ENCODE measurements around the gene PTPN21.

PTPN21 gene

DNA sequence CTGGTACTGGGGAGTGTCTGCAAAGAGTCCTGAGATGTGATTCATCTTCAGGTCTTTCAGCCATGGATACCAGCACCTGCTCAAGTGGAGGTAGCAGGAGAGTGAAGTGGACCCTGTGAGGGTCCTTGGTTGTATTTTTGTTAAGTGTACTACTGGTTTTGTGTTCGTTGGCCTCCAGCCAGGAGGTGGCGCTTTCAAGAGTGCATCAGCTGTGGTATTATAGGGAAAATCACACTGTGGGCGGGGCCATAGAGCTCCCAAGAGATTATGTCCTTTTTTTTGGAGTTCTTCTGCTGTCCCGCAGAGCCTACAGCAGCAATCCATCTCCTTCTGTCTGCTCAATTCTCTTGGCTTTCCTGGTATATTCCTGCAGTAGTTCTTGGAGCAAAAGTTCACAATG lies 102.6 kb downstream of the PTPN21 start:
- DNase-seq = no peak

DNA sequence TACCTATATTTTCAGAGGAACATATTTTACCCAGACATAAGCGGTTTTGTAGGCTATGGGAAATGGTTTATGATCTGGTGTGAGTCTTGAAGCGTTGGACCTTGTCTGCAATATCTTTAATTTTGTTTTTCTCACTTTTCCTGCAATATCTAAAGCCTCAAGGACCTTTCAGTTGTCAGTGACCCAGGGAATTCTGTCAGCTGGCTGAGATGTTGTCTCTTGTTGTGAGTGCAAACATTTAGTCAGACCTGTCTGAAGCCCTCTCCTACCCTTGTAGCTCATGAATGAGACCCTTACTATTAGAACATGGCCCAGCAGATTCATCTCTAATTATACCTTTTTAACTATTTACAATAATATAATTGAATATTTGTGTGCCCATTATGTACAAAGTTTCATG lies 115.7 kb downstream of the PTPN21 start:
- no peak for DNase-seq

DNA sequence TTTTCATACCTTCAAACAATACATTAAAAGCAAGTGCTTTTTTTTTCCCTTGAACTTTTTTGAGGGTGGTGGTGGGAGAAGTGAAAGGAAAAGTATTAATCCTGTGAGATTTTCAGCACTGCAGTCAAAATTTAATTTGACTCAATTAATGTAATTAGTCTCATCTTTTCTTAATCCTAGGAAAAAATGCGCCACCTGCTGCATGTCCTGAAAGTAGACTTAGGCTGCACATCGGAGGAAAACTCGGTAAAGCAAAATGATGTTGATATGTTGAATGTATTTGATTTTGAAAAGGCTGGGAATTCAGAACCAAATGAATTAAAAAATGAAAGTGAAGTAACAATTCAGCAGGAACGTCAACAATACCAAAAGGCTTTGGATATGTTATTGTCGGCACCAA lies 117.1 kb downstream of the PTPN21 start:
- DNase-seq = no peak

DNA sequence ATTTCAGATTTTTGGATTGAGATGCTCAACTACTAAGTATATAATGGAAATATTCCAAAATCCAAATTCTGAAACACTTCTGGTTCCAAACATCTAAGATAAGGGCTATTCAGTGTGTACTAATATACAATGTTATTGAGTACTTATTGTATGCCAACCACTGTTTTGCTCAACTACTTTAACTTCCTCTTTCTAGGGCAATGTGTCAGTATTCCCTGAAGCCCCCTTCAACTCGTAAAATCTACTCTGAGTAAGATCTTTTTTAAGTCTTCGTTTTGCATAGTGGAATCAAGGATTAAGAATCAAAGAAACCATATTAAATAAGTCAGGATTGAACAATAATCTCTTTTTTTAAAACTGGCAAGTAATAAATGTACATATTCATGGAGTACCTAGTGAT lies 123.8 kb downstream of the PTPN21 start:
- DNase-seq = no peak

DNA sequence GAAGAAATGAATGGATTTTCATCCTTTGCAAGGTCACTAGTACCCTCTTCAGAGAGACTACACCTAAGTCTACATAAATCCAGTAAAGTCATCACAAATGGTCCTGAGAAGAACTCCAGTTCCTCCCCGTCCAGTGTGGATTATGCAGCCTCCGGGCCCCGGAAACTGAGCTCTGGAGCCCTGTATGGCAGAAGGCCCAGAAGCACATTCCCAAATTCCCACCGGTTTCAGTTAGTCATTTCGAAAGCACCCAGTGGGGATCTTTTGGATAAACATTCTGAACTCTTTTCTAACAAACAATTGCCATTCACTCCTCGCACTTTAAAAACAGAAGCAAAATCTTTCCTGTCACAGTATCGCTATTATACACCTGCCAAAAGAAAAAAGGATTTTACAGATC lies 128.5 kb downstream of the PTPN21 start:
- DNase-seq = no peak

DNA sequence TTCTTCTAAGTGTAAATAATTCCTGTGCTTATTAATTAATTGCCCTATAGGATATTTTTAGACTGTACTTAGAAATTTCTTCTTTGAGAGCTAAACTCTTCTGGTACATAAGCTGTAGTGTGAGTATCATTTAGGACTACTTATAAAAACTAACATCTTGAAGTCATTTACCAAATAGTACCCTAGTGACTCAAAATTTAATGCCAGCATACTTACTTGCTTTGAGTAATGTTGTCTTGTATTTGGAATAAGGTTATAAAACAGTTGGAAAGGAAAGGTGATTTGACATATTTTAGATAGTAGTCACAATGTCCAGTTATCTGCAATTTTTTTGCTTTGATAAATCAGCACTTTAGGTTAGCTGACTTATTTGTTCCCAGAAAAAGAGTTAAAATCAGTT lies 130.2 kb downstream of the PTPN21 start:
- no peak for DNase-seq

DNA sequence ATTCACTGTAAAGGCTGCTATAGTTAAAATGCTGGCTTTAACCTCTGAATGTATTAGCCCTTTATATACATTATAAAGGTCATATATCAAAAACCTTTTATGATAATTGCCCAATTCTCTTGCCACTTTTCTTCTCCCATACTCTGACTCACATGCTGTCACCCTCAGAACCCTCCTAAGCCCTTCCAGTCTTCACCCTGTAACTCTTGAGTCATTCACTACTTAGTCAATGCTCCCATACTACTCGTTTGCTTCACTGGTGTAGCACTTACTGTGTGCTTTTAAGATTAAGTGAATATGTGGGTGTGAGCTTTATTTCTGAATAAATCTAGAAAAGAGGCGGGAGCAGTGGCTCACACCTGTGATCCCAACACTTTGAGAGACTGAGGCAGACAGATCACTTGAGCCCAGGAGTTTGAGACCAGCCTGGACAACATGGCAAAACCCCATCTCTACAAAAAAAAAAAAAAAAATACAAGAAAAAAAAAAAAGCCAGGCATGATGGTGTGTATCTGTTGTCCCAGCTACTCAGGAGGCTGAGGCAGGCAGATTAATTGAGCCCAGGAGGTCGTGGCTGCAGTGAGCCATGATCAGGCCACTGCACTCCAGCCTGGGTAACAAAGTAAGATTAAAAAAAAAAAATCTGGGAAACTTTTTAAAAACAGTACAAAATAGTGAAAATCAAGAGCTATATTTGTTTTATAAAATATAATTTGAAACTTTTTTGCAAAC lies 131.7 kb downstream of the PTPN21 start:
- DNase-seq = no peak

DNA sequence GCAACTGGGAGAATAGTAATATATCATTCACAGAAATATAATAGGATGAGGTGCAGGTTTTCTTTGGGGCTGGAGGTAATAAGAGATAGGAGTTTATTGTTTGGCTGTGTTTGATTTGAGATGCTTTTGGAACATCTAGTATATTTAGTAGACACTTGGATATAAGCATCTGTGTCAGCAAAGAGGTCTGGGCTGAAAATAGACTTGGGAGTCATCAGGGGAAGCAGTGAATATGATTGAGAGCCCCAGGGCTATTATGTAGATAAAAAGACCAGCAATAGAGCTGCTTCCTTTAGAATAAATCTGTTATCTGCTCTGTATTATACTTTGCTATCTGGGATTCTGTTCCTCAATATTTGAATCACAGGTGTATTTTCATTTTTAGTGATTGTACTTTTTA lies 132.8 kb downstream of the PTPN21 start:
- no peak for DNase-seq

DNA sequence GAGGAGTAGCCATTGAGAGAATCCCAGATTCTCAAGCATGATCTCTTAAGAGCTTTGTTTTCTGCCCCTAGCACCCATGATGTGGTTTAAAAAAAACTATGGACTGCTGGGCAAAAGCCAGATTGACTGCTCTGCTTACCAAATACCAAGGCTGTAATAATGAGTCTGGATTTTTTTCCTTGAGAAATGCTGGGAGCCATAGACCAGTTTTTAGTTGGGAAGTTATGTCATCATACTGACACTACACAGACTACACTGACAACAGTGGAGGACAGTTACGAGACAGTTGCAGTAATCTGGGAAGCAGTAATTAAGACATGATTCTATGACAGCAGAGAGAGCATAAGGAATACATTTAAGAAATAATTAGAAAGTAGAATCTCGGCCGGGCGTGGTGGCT lies 133.5 kb downstream of the PTPN21 start:
- no peak for DNase-seq

DNA sequence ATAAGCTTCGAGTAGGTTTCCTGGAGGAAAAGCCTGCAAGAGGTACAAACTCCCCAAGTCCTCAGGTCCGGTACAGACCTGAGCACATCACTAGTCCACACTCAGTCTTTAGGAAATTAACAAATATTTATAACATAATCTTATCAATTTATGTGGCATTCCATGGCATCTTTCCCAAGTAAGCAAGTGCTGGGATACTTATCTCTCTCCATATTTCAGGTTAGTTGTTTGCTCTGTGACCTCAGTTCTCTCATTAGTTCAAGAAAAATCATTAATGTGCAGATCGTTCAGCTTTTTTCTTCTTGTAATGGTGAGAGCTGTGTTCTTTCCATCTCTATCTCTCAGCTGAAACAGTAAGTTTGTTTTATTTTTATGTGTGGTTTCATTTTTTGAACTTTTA lies 134.6 kb downstream of the PTPN21 start:
- DNase-seq = no peak

DNA sequence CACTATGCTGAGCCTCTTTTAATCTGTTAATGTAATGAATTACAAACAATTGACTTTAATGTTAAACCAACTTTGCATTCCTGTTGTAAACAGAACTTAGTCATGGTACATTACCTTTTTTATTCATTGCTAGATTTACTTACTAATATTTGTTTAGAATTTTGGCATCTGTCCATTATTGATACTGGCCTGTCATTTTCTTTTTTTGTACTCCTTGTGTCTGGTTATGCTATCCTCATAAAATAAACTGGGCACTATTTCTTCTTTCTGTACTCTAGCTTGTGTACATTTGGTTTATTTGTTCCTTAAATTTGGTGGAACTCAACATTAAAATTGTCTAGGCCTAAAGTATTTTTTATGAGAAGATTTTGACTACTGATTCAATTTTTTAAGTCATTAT lies 137.2 kb downstream of the PTPN21 start:
- DNase-seq = no peak
